HG02840 (cell line): ENCODE results near the gene TBCE.

Experiments used
- ATAC-seq: cut with Tn5 transposase; IDR thresholded peaks from one replicate; pipeline ENCODE4 v1.9.1; 2021; ENCODE audit warnings: mild to moderate bottlenecking, moderate library complexity, moderate number of reproducible peaks; ENCODE audit not compliant: unreplicated experiment, low FRiP score

Gene TBCE

GRCh38 chr1:235495551-235495950 lies 128.3 kb downstream of the TBCE start:
- ATAC-seq = no peak

- no peak for ATAC-seq
Measured at GRCh38 chr1:235500971-235501540, 133.8 kb downstream of the TBCE start.
